BE2C (cell line): Measurements from ENCODE around the gene RANGAP1.
A peak's percentile ranks its signal among the peaks of the same experiment; 100 is the strongest.

Source experiments
- DNase-seq: peaks from one replicate; pipeline ENCODE4 v3.0.0-alpha.2; 2020
- H3K27me3 ChIP-seq: fragments of 250-450 bp; sonication (Bioruptor Pico); 2 replicates; pipeline ENCODE4 v1.5.1; 2020; ENCODE audit warnings: mild to moderate bottlenecking
- H3K36me3 ChIP-seq: fragments of 250-450 bp; sonication (Bioruptor Pico); 2 replicates; pipeline ENCODE4 v1.5.1; 2020; ENCODE audit warnings: mild to moderate bottlenecking
- H3K4me1 ChIP-seq: fragments of 250-450 bp; sonication (Bioruptor Pico); 2 replicates; pipeline ENCODE4 v1.5.1; 2020
- H3K4me3 ChIP-seq: 2 replicates; pipeline ENCODE4 v1.5.1; 2011; ENCODE audit warnings: low read depth, low read length
- H3K9me3 ChIP-seq: fragments of 250-450 bp; sonication (Bioruptor Pico); 2 replicates; pipeline ENCODE4 v1.5.1; 2020
- TF ChIP-seq, protein P1 (sequence below): IDR thresholded peaks from 2 replicates; pipeline ENCODE4 v1.5.1; 2012; ENCODE audit warnings: mild to moderate bottlenecking, low read depth, low read length

Gene RANGAP1

DNA sequence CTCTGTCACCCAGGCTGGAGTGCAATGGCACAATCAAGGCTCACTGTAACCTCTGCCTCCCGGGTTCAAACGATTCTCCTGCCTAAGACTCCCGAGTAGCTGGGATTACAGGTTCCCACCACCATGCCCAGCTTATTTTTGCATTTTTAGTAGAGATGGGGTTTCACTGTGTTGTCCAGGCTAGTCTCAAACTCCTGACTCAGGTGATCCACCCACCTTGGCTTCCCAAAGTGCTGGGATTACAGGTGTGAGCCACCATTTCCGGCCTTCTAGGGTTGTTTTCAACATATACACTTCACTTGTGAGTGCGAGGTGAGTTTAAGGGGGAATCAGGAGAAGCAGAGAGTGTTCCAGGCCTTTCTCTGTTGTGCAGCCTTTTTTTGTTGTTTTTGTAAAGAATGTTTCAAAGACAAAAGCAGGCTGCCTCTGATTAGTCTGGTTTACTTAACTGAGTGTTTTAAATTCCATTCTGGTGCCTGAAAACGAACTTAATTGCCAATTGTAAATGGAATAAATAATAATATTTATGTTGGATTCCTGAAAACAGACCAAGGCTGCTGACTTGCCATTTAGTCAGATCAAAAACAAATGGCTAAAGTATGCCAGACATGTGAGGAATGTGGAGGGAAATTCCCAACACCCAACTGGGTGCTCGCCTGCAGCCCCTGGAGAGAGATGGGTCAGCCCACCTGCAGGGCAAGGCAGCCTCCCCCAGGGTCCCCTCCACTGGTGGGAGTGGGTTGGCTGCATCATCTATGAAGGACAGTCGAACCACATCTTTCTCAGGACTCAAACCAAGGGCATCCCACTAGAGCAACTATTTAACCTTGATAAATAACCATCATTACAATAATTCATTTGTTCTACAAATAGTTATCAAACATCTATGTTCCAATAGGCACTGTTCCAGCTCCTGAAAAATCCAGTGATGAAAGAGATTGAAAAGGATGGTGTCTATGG lies 4.6 kb upstream of the RANGAP1 start:
- H3K27me3 ChIP-seq, result no peaks in the 10 kb centered on the region
- no peaks in the 10 kb centered on the region for H3K9me3 ChIP-seq
- H3K4me1 ChIP-seq, result peaks cover 3% of the 10 kb centered on the region
- TF ChIP-seq, protein P1, sequence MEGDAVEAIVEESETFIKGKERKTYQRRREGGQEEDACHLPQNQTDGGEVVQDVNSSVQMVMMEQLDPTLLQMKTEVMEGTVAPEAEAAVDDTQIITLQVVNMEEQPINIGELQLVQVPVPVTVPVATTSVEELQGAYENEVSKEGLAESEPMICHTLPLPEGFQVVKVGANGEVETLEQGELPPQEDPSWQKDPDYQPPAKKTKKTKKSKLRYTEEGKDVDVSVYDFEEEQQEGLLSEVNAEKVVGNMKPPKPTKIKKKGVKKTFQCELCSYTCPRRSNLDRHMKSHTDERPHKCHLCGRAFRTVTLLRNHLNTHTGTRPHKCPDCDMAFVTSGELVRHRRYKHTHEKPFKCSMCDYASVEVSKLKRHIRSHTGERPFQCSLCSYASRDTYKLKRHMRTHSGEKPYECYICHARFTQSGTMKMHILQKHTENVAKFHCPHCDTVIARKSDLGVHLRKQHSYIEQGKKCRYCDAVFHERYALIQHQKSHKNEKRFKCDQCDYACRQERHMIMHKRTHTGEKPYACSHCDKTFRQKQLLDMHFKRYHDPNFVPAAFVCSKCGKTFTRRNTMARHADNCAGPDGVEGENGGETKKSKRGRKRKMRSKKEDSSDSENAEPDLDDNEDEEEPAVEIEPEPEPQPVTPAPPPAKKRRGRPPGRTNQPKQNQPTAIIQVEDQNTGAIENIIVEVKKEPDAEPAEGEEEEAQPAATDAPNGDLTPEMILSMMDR, result no peak
- no peaks in the 10 kb centered on the region for H3K36me3 ChIP-seq
- no peak overlapping the region for H3K4me3 ChIP-seq
- DNase-seq, result no peak

DNA sequence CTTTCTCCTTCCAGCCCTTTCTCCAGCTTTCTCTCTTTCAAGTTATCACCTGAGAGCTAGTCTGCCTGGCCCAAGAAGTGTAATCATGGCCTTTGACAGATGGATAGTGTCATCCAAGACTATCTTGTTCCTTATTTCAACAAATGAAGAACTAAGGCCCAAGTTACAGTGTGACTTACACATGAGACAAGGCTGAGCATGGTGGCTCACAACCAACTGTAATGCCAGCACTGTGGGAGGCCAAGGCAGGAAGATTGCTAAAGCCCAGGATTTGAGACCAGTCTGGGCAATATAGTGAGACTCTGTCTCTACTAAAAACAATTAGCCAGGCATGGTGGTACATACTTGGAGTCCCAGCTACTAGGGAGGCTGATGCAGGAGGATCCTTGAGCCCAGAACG lies 3.7 kb upstream of the RANGAP1 start:
- H3K36me3 ChIP-seq, result peaks cover 4% of the 10 kb centered on the region
- TF ChIP-seq, protein P1, result no peak
- DNase-seq, result no peak
- no peak overlapping the region for H3K4me3 ChIP-seq
- H3K27me3 ChIP-seq, result no peaks in the 10 kb centered on the region
- H3K4me1 ChIP-seq, result peaks cover 3% of the 10 kb centered on the region
- no peaks in the 10 kb centered on the region for H3K9me3 ChIP-seq

DNA sequence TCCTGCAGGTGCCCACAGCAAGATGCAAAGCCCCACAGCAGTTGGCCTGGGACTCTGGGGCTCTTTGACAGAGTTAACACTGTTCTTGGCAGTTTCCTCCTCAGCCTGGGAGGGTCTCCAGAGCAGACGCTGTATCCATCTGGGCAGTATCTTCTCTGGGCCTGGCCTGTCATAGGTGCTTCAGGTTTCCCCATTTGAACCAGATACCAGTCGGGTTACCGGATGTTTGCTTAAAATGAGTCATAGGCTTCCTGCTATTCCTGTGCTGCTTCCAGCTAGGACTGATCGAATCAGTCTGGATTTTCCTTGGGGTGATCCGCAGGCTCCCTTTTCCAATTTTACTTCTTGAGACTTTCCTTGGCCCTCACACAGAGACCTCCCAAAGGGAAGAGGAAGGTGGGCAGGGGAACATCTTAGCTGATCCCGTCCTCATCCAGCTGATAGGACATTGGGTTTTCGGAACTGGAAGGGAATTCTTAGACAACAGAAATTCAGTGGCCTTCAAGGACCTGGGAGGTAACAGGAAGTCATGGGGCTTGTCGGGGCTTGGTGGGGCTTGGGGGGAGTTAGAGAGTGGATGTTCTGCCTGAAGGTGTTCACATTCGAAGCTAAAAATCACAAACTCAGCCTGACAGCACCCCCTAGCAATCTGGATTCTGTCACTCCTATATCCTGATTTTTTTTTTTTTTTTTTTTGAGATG lies 2.4 kb upstream of the RANGAP1 start:
- peak; percentile 61 for DNase-seq
- peaks cover 3% of the 10 kb centered on the region for H3K4me1 ChIP-seq

DNA sequence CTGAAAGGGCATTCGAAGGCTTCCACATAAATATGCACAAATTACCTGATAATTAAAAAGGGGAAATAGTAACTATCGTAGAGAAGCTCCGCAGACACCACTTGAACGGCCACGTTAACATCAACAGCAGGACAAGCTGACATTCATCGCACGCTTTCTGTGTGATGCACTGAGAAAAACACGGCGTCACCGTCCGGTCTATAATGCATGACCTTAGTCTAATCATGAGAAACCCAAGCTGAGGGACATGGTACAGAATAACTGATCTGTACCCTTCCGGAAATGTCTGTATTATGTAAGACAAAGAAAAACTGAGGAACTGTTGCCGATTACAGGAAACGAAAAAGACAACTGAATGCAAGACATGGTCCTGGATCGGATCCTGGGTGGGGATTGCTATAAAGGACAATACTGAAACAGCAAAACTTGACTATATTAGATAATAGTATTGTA lies 678 bp upstream of the RANGAP1 start:
- Histone ChIP-seq H3K9me3 (no peaks in the 10 kb centered on the region), H3K27me3 (no peaks in the 10 kb centered on the region), H3K4me3 (peak overlapping the region; percentile 67), H3K4me1 (peaks cover 3% of the 10 kb centered on the region), H3K36me3 (peaks cover 31% of the 10 kb centered on the region)
- TF ChIP-seq, protein P1, result no peak
- peak; percentile 32 for DNase-seq

More for the DNA sequence above, 2.4 kb upstream of the RANGAP1 start:
- Histone ChIP-seq H3K9me3 (no peaks in the 10 kb centered on the region), H3K4me3 (no peak overlapping the region), H3K36me3 (peaks cover 17% of the 10 kb centered on the region), H3K27me3 (no peaks in the 10 kb centered on the region)
- TF ChIP-seq, protein P1, result no peak

DNA sequence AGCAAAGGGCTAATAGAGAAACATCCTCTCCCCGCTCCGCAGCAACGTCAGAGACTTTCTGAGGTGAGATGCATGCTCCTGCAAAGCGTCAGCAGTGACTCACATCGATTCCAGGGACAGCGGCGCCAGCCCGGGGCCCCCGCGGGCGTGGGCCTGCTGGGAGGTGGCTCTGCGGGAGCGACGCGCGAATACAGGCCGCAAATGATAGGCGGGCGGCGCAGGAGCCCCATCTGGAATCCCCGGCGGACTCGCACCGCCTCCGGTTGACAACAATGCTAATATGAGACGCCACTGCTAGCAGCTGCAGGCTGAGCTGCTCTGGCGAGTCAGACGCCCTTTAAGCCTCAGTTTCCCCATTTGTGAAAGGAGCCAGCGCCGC lies 557 bp downstream of the RANGAP1 start:
- H3K9me3 ChIP-seq, result no peaks in the 10 kb centered on the region
- H3K27me3 ChIP-seq, result no peaks in the 10 kb centered on the region
- DNase-seq, result peak; percentile 80
- peaks cover 3% of the 10 kb centered on the region for H3K4me1 ChIP-seq
- H3K36me3 ChIP-seq, result peaks cover 44% of the 10 kb centered on the region
- peak overlapping the region; percentile 98 for H3K4me3 ChIP-seq
- TF ChIP-seq, protein P1, result no peak
